Stimulated activated CD8-positive, alpha-beta memory T cell treated with anti-CD3 and anti-CD28 coated beads, Interleukin-2, amount 100 ng/mL, for 48 hours (primary cell): ENCODE measurements around the gene RANBP17.
"Not testable (repeated sequence)": the region's sequence is repeated elsewhere in the genome, so short reads cannot be mapped to it uniquely, and the experiment has no call there.

ENCODE experiments used
- DNase-seq, 2 donors: peaks; one replicate each; pipeline ENCODE4 v3.0.0-alpha.2; 2020; ENCODE audit warnings: low read depth in 2 of 2

Gene RANBP17

DNA sequence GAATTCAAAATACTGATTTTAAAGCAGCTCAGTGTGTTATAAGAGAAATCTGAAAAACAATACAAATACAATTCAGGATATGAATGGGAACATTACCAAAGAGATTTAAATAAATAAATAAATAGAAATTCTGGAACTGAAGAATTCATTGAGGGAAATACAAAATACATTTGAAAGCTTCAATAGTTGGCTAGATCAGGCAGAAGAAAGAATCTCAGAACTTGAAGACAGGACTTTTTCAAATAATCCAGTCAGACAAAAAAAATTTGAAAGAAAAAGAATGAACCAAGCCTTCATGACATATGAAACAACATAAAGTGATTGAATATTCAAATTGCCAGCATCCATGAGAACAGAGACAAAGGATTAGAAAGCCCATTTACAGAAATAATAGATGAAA lies 387.6 kb downstream of the RANBP17 start:
- no peak for DNase-seq

DNA sequence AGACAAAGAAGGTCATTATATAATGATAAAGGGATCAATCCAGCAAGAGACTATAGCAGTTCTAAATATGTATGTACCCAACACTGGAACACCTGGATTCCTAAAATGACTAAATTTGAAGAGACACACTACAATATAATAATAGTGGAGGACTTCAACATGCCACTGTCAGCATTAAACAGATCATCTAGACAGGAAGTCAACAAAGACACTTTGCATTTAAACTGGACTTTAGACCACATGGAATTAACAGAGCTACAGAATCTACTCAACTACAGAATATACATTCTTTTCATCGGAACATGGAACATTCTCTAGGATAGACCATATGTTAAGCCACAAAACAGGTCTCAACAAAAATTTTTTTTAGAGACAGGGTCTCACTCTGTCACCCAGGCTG lies 388.9 kb downstream of the RANBP17 start:
- no peak for DNase-seq

DNA sequence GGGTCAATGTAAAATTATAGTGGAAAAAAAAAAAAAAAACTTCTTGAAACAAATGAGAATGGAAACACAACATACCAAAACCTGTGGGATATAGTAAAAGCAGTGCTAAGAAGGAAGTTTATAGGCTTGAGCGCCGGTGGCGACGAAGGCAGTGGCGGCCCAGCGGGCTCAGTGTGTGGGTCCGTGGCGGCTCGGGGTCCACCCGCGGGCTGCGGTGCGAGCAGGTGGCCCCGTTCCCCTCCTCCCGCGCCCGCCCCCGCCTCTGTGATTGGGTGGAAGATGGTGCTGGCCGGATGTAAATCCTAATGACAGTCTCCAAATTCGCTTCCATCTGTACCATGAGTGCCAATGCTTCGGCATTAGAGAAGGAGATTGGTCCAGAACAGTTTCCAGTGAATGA lies 389.7 kb downstream of the RANBP17 start:
- DNase-seq = no peak

DNA sequence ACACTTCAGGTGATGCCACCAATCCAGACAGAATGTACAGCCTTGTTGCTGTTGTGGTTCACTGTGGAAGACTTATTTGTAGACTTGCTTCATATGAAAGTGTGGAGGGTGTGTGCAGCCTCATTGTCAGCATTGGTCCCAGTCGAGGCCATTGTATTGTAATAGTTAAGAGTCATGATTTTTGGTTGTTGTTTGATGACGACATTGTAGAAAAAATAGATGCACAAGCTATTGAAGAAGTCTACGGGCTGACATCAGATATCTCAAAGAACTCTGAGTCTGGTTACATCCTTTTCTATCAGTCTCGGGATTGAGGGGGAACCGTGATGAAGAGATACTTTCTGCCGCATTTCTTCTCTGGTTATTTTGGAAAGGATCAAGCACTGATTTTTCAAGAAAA lies 390.9 kb downstream of the RANBP17 start:
- no peak for DNase-seq

DNA sequence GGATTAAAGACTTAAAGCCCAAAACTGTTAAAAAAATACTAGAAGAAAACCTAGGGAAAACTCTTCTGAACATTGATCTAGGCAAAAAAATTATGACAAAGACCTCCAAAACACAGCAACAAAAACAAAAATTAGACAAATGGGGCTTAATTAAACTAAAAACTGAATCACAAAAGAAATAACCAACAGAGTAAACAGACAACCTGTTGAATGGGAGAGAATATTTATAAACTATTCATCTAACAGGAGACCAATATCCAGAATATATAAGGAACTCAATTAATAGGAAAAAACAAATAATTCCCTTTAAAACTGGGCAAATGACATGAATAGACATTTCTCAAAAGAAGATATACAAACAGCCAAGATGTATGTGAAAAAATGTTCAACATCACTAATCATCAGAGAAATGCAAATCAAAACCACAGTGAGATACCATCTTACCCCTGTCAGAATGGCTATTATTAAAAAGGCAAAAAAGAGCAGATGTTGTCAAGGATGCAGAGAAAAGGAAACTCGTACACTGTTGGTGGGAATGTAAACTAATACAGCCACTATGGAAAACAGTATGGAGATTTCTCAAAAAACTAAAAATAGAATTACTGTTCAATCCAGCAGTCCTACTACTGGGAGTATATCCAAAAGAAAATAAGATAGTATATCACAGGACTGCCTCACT lies 397.1 kb downstream of the RANBP17 start:
- DNase-seq = no peak

DNA sequence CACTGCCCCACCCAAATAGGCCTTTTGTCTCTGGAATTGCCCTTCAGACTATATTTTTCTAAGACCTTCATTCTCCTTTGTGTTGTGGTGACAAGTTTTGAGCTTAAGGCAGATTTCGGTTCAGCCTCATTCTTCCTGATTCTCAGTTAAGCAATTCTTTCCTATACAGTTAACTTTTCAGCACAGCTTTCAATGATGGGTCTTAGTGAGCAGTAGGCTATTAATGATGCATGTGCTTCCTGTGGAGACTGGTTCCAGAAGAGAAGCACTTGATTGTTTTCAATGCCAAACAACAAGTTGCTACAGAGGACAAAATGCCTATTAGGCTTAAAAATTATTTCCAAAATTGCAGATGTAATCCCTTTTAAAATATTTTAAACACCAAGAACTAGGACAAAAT lies 399.5 kb downstream of the RANBP17 start:
- DNase-seq = no peak

DNA sequence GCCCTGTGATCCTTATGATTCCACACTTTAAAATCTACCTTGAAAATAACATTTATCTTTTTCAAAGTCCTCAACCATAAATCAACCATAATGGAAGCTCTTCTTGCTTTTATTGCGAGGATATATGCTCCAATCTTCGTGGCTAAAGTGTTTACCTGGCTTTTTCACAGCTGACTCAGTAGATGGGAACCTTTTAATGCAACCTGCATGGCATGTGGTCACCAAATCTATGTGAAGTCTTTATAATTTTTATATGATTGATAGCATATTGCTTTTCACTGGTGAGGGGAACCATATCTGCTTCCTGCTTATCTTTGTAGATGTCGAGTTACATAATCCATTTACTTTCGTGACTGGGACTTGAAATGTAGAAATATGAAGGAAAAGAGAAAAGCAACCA lies 400.1 kb downstream of the RANBP17 start:
- no peak for DNase-seq

DNA sequence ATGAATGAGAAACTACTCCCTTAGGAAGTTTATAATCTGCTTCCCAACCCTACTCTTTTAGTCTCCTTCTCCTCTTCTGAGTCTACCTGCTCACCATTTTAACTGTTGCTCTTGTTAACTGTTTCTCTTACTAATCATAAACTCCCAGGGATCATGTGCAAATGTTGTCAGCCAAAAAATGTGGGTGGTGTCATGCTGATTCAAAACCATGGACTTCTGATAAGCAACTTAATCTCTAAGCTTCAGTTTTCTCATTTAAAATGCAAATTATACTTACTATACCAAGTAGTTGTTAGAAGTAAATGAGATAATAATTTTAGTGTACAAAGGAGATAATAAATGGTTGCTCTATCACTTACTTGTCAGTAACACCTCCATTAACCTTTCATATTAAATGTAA lies 401.4 kb downstream of the RANBP17 start:
- no peak for DNase-seq

DNA sequence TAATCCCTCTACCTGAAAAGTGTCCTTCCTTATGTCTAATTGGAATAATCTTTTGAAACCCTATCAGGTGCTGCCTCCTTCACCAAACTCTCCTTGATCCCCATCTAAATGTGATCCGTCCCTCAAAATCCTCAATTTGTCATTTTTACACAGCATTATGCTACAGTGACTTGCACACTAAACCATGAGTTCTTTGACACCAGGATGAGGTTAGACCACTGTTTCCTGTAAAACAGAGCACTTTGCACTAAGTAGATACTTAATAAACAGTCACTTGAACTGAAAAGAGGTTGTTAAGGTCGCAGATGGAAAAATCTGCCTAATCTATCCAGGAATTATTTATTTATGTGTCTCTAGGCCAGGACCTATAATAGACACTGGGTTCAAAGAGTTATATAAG lies 403.0 kb downstream of the RANBP17 start:
- no peak for DNase-seq

DNA sequence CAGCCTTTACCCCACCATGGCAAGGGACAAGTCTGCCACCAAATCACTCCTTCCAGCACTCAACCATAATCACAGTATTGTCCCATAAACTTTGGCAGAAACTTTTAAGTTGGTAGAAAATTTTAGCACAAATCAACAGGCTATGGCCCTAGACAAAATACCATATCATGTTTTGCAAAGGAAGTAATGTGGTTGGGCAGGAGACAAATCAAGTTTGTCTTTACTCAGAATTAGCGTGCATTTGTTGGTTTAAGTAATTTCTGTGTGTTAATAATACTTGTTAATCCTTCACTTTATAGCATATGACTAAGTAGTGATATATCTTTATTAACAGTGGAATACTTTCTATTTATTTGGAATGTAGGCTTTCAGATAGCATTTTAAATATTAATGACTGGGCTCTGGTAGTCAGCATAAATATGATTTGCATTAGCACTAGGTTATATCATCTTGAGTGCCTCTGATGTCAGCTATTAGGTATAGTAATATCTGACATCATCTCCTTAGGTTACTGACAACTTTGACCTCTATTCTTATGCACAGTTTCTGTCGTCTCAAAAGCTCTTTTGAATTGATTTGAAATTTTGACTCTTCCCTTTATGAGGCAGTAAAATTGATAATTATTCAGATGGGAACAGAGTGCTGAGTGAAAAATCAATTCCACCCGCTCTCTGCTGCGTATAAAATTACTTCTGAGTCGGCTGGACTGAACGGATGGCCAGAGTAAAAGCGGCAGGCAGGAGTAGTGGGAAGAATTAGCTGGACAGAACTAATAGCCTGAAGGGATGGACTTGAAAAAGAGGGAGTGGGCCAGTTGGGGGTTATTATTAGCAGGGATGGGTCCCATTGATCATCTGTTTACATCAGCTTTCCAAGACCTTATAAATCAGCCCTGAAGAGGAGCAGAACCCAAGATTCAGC lies 407.1 kb downstream of the RANBP17 start:
- no peak for DNase-seq

DNA sequence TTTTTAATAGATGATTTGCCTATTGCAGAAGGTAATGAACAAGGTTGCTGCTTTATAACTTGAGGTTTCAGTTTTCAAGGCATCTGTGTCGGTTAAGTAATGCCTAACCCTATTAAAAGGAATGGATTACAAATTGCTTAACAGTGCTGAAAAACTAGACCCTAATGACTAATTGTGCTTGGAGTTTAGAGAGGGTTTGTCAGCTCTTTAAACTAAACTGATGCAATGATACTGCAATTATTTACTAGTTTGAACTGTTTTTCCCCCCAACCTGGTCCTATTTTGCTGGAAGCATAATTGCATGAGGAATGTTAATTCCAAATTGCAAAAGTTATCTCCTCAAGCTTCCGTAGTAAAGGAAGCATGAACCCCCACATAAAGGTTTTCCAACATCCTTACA lies 407.9 kb downstream of the RANBP17 start:
- DNase-seq = no peak

DNA sequence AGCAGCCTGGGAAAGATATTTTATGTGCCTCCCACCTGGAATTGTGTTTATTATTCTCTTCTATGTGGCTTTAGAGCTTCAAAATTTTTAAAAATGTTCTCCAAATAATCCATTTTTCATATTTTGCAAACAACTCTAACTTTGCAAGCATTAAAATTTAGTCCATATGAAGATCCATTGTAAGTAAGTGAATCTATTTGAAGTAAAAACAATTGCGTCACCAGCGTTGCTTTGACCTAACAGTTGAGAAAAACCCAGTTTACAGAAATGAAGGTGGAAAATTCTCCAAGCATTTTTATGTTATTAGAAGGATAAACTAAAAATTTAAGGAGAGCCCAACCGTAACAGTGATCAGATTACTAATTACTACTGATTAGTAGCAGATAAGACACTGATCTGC lies 408.3 kb downstream of the RANBP17 start:
- DNase-seq = no peak

DNA sequence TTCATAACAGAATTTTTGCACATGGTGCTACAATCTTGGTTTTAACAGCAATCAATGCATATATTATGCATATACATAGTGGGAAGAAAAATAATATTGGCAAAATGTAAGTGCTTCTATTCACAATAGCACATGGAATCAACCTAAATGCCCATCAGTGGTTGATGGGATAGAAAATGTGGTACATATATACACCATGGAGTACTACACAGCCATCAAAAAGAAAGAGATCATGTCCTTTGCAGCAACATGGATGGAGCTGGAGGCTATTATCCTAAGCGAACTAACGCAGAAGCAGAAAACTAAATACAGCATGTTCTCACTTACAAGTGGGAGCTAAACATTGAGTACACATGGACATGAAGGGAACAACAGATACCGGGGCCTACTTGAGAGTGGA lies 410.0 kb downstream of the RANBP17 start:
- no peak for DNase-seq

DNA sequence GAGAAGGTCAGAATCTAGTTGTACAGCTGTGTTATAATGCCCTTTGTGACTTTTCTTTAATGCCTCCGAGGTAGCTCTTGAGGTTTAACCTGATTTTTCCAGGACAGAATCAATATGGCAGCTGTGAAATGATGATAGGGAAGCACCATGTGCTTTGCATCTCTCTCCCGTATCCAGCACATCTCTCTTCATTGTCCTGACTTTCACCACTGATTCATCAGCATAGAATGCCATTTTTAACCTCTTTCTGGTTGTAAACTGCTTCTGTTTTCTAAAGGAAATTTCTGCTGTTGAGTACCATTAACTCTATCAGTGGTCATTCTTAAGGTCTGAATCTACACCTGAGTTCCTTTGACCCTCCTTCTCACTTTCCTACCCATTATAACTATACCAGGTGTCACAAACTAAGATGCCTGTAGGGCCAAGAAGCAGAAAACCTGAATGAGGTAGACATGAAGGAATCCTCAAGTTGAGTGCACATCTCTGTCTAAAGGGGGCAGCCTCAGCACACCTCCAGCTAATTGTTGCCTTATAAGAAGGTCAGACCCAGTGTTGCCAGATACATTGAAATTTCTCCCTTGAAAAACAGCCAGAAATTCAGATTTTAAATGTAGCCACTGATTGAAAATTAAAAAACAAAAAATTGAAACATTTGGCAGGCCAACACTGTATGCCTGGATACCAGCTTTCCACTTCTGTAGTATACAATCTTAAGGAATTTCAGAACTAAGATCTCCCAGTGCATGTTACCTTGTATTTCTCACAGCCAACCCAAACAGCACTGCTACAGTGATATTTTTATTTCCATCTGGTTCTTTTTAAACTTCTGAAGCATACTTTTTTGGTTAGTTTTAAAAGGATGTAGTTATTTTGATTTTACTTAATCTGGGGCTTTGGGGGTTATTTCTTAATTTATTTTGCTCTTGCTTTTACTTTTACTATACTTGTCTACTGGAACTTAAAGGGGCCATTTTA lies 411.5 kb downstream of the RANBP17 start:
- DNase-seq = no peak

DNA sequence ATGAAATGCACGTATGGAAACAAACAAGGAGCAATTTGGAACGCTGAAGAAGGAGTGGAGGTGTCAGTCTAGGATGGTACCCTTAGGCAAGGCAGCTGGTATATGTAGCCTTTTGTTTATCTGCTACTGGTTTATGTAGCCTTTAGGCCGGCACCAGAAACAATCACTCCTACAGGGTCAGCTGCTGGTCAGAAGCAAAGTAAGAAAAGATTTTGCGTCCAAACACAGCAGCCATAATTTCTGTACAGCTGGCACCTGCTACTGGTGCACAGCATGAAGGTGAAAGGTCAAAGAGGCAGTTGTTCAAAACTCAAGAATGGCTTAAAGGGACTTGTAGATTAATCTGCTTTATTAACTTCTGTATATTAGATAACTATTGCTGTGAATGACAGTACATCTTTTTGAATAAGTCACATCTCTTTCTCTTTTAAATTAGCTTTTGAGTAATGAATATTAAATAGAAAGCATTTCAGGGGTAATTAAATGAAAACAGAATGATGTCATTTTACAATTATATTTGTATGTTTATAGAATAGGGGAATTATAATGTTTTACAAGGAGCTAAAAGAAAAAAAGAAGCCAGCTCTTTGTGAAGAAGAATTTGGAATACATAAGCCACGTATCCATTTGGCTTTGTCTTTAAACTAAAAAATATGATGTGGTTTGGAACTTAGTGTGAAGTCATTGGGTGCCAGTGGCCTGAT lies 414.2 kb downstream of the RANBP17 start:
- no peak for DNase-seq

DNA sequence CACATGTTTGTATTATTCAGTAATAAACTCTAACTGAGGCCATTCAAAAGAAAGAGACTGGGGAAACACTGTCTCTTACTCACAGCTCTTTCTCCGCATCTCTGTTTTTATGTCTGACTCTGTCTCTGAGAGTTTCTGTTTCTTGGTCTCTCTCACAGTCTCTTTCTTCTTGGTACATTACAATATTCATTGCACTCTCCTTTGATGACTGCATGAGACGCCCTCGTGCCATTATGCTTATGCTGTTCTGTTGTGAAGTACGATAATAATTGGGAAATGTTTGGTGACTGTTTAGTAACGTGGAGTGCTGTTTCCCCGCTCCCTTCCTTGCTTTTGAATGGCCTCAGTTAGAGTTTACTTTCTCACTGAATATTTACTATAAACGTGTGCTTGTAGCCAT lies 421.9 kb downstream of the RANBP17 start:
- DNase-seq = no peak

DNA sequence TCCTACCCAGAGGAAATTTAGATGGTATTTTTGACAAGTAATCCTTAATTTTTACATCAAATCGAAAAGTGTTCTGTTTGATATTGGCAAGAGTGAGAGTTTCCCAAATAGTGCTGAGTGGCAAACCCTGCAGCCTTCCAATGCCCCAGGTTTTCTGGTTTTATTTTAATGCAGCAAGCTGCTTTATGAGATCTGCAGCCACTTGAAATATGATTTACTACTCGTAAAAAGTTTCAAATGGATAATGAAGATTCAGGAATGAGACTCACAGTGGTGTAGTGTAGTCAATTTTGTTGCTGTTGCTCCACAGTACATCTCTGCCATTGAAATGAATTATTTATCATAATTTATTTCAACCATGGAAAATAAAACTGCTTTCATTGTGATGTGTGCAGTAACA lies 423.6 kb downstream of the RANBP17 start:
- DNase-seq = no peak

DNA sequence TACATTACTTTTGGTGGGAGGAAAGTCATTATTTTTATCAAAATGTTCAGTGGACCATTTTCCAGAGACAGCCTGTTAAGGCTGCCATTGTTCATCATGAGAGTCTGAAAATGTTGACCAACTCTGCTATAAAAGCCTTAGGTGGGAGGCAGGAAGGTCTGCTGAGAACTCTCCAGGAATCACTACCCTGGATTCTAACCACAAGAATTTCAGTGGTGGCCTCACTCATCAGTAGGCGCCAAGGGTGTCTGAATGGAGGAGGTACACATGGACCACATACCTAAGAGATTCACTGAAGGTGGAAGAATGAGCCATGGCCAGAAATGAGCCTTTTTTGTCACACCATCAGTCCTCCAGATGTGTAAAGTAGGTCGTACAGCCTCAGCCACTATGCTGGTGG lies 426.2 kb downstream of the RANBP17 start:
- no peak for DNase-seq

DNA sequence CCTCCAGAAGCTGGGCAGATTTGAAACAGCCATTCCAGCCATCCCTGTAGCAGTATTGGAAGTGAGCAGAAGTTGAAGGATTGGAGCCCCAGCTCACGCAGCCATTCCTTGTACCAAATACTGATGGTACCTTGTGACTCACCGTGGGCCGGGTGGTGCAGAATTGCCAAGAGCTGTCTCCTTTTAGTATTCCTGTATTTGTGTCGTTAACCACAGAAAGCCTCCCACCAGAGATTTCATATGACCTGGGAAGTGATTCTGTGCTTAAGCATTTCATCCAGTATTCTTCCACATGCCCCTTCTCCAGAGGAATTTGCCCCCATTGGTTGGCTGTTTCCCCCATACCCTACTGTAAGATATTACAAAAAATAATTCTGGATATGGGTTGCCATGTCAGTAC lies 429.6 kb downstream of the RANBP17 start:
- DNase-seq = no peak

DNA sequence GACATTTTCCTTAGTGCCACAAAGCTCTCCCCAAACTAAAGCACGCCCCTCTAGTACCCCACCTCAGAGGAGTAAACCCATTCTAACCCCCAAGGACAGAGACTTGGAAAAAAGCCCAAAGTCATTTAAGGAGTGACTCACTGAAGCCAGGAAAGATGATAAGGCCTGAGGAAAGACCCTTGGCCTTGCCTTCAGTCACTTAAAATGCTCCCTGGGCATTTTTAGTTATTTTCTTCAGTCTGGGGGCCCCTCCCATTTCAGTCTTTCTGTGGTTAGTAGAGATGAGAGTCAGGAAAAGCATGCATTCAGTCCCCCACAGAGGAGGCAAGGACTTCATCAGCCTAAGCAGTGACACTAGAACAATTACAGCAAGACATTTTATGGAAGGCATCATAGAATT lies 433.5 kb downstream of the RANBP17 start:
- no peak for DNase-seq

DNA sequence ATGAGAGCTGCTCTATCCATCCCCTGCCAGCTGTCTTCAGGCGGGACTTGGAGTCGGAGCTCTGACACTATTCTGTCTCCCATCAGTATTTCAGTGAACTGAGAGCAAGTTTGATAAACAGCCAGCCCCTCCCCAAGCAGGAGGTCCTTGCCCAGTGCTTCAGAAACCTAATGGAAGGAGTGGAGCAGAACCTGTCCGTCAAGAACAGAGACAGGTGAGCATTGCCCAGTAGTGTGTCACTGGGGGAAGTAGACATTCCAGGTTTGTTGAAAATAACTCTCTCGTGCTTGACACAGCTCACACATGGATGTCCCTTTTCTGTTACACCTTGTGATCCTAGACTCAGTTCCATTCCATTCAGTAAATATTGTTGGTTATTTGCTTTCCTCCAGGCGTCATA lies 434.0 kb downstream of the RANBP17 start:
- DNase-seq = no peak

DNA sequence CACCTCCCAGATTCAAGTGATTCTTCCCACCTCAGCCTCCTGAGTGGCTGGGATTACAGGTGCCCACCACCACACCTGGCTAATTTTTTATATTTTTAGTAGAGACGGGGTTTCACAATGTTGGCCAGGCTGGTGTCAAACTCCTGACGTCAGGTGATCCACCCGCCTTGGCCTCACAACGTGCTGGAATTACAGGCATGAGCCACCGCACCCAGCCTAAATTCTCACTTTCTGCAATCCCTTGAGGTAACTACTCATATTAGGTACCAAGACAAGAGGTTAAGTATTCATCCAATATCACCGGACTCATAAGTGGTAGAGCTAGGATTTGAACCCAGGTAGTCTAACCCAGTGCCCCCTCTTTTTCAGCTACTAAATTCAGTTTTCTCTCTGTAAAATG lies 436.1 kb downstream of the RANBP17 start:
- not testable (repeated sequence) for DNase-seq
